ENCODE results near the gene CADM4. TPM values are rescaled to one million over a fixed set of nuclear protein-coding genes. Genes with fewer than 3 reads are reported as not detected.

Gene CADM4
- polyA plus RNA-seq, 1 of the 3 experiments (the other 2 are of a cell fraction), result 28.9 TPM

DNA sequence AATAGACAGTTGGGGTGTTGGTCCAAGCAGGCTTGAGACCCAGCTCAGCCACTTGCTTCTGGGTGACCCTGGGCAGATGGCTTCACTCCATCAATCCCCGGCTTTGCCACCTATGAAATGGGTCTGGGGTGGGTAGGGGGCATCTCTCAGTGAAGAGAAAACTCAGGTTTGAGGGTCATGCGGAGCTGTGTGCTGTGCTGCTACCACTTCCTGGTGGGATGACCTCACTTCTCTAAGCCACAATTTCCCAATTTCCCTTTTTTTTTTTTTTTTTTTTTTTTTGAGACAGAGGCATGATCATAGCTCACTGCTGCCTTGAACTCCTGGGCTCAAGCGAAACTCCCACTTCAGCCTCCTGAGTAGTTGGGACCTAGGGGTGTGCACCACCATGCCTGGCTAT lies 34.9 kb upstream of the CADM4 start:
- CTCF ChIA-PET, result no interaction called here
- Histone ChIP-seq H3K9ac (no peak overlapping the region), H3K9me2 (no peaks in the 10 kb centered on the region), H2AFZ (ENCODE audit: low read depth) (no peak overlapping the region), H3K9me3 (no peaks in the 10 kb centered on the region), H3K4me3 (ENCODE audit: low read depth in 2 of 2, low read length in 1 of 2) (no peak overlapping the region), H3K79me2 (ENCODE audit: insufficient read depth) (peaks cover 4% of the 10 kb centered on the region; the same call in 1 of the 2 replicates), H4K20me1 (ENCODE audit: insufficient read depth) (no peaks in the 10 kb centered on the region), H3K27ac (ENCODE audit: low read depth in 2 of 2, low read length in 1 of 2) (no peak overlapping the region), H3K36me3 (replicated peaks in 1 of 2; ENCODE audit: control insufficient read depth in 1 of 2, insufficient read depth in 2 of 2, low read length in 1 of 2) (no peaks in the 10 kb centered on the region), H3K4me2 (peak overlapping the region; percentile 52; the same call in 1 of the 2 replicates), H3K4me1 (ENCODE audit: control insufficient read depth in 1 of 2, insufficient read depth in 2 of 2, low read depth in 1 of 2, low read length in 1 of 2) (peaks cover 4 to 9% of the 10 kb centered on the region in 2 experiments; a peak in 2 of 4 replicates), H3F3A (replicated peaks; ENCODE audit: insufficient read depth) (peaks cover 25% of the 10 kb centered on the region), H3K27me3 (ENCODE audit: insufficient read depth) (no peaks in the 10 kb centered on the region)
- TF ChIP-seq RFX5 (IDR thresholded peaks at IDR 0.05; ENCODE audit: low read length) (no peak), YY1 (IDR thresholded peaks at IDR 0.05; ENCODE audit: low read depth) (no peak), MXI1 (IDR thresholded peaks at IDR 0.05; ENCODE audit: low read depth, low read length) (no peak), FOSL2 (IDR thresholded peaks at IDR 0.05; ENCODE audit: borderline replicate concordance, low read depth) (no peak), GATA2 (CRISPR knock-in tag; IDR thresholded peaks at IDR 0.05) (no peak), POLR2AphosphoS5 (IDR thresholded peaks at IDR 0.05; ENCODE audit: low read depth, low read length) (no peak), TCF12 (IDR thresholded peaks at IDR 0.05) (no peak), FOXM1 (IDR thresholded peaks at IDR 0.05; ENCODE audit: low read depth) (no peak), ELF1 (IDR thresholded peaks at IDR 0.05) (no peak)
- TF ChIP-seq, protein P1, sequence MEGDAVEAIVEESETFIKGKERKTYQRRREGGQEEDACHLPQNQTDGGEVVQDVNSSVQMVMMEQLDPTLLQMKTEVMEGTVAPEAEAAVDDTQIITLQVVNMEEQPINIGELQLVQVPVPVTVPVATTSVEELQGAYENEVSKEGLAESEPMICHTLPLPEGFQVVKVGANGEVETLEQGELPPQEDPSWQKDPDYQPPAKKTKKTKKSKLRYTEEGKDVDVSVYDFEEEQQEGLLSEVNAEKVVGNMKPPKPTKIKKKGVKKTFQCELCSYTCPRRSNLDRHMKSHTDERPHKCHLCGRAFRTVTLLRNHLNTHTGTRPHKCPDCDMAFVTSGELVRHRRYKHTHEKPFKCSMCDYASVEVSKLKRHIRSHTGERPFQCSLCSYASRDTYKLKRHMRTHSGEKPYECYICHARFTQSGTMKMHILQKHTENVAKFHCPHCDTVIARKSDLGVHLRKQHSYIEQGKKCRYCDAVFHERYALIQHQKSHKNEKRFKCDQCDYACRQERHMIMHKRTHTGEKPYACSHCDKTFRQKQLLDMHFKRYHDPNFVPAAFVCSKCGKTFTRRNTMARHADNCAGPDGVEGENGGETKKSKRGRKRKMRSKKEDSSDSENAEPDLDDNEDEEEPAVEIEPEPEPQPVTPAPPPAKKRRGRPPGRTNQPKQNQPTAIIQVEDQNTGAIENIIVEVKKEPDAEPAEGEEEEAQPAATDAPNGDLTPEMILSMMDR (IDR thresholded peaks at IDR 0.05), result no peak
- TF ChIP-seq, protein P2, sequence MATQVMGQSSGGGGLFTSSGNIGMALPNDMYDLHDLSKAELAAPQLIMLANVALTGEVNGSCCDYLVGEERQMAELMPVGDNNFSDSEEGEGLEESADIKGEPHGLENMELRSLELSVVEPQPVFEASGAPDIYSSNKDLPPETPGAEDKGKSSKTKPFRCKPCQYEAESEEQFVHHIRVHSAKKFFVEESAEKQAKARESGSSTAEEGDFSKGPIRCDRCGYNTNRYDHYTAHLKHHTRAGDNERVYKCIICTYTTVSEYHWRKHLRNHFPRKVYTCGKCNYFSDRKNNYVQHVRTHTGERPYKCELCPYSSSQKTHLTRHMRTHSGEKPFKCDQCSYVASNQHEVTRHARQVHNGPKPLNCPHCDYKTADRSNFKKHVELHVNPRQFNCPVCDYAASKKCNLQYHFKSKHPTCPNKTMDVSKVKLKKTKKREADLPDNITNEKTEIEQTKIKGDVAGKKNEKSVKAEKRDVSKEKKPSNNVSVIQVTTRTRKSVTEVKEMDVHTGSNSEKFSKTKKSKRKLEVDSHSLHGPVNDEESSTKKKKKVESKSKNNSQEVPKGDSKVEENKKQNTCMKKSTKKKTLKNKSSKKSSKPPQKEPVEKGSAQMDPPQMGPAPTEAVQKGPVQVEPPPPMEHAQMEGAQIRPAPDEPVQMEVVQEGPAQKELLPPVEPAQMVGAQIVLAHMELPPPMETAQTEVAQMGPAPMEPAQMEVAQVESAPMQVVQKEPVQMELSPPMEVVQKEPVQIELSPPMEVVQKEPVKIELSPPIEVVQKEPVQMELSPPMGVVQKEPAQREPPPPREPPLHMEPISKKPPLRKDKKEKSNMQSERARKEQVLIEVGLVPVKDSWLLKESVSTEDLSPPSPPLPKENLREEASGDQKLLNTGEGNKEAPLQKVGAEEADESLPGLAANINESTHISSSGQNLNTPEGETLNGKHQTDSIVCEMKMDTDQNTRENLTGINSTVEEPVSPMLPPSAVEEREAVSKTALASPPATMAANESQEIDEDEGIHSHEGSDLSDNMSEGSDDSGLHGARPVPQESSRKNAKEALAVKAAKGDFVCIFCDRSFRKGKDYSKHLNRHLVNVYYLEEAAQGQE (IDR thresholded peaks at IDR 0.05; ENCODE audit: low read depth, low read length), result no peak
- POLR2A ChIA-PET, result no interaction called here
- DNase-seq, result no peak
- 73% methylated on average over 3 of the region's 3 CpGs for WGBS (ENCODE audit: low lambda C conversion rate)

DNA sequence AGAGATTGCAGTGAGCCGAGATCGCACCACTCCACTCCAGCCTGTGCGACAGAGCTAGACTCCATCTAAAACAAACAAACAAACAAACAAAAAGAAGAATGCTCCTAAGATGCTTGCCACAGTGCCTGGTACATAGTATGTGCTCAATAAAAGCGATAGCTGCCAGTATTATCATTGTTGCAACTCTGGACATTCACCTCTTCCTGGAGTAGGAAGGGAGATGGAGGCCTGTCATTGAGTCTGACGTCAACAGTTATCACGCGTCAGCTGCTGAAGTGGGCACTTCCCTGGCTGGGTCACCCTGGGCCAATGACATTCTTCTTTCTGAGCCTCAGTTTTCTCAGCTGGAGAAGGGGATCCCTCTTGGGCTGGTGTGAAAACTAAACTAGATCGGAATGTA lies 34.5 kb upstream of the CADM4 start:
- no peak for TF ChIP-seq EZH2phosphoT487 (IDR thresholded peaks at IDR 0.05; ENCODE audit: borderline replicate concordance, low read depth)
- no peak for TF ChIP-seq EP300 (IDR thresholded peaks at IDR 0.05; ENCODE audit: borderline replicate concordance in 1 of 2, low read depth in 1 of 2, low read length in 1 of 2)
- no peak for TF ChIP-seq JUND (IDR thresholded peaks at IDR 0.05)
- no peak for TF ChIP-seq RAD21 (IDR thresholded peaks at IDR 0.05; ENCODE audit: low read length)
- TF ChIP-seq, protein P3, sequence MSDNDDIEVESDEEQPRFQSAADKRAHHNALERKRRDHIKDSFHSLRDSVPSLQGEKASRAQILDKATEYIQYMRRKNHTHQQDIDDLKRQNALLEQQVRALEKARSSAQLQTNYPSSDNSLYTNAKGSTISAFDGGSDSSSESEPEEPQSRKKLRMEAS (IDR thresholded peaks at IDR 0.05; ENCODE audit: low read depth), result no peak
- TF ChIP-seq MXI1 (IDR thresholded peaks at IDR 0.05; ENCODE audit: low read depth, low read length), result no peak
- no peak for TF ChIP-seq GABPA (IDR thresholded peaks at IDR 0.05; ENCODE audit: low read depth)
- no peak for TF ChIP-seq TEAD4 (IDR thresholded peaks at IDR 0.05; ENCODE audit: borderline replicate concordance, insufficient read depth)
- no peak for TF ChIP-seq NRF1 (IDR thresholded peaks at IDR 0.05; ENCODE audit: low read depth, low read length)
- TF ChIP-seq TAF1 (IDR thresholded peaks at IDR 0.05; ENCODE audit: borderline replicate concordance, low read depth, low read length), result no peak
- TF ChIP-seq ELF1 (IDR thresholded peaks at IDR 0.05), result no peak
- TF ChIP-seq SMC3 (IDR thresholded peaks at IDR 0.05; ENCODE audit: low read depth, low read length), result no peak
- Histone ChIP-seq H3K4me2 (no peak overlapping the region), H3K9me2 (no peaks in the 10 kb centered on the region), H4K20me1 (ENCODE audit: insufficient read depth) (no peaks in the 10 kb centered on the region), H3K9ac (no peak overlapping the region), H3F3A (replicated peaks; ENCODE audit: insufficient read depth) (peaks cover 29% of the 10 kb centered on the region), H3K36me3 (replicated peaks in 1 of 2; ENCODE audit: control insufficient read depth in 1 of 2, insufficient read depth in 2 of 2, low read length in 1 of 2) (no peaks in the 10 kb centered on the region), H2AFZ (ENCODE audit: low read depth) (no peak overlapping the region), H3K79me2 (ENCODE audit: insufficient read depth) (peaks cover 7% of the 10 kb centered on the region; the same call in 1 of the 2 replicates), H3K4me3 (ENCODE audit: low read depth in 2 of 2, low read length in 1 of 2) (no peak overlapping the region), H3K27me3 (ENCODE audit: insufficient read depth) (no peaks in the 10 kb centered on the region), H3K9me3 (no peaks in the 10 kb centered on the region), H3K27ac (ENCODE audit: low read depth in 2 of 2, low read length in 1 of 2) (no peak overlapping the region), H3K4me1 (ENCODE audit: control insufficient read depth in 1 of 2, insufficient read depth in 2 of 2, low read depth in 1 of 2, low read length in 1 of 2) (peaks cover 4 to 9% of the 10 kb centered on the region in 2 experiments; a peak in 2 of 4 replicates)
- WGBS (ENCODE audit: low lambda C conversion rate), result 92% methylated on average over 8 of the region's 8 CpGs
- POLR2A ChIA-PET, result no interaction called here
- no peak for DNase-seq
- CTCF ChIA-PET, result no interaction called here
